Thyroid gland (tissue), 4 donors: Measurements from ENCODE around the gene JAKMIP2. TPM values are rescaled to one million over a fixed set of nuclear protein-coding genes. Genes with fewer than 3 reads are reported as not detected.

Source experiments
- DNase-seq, 2 donors: peaks; one replicate each; pipeline ENCODE4 v3.0.0-alpha.2; 2019
- H3K27ac ChIP-seq, 3 donors: fragments of 200-600 bp; sonication (generic); 1 replicate in 2 of 3; 2 replicates in 1 of 3; pipeline ENCODE4 v1.5.1; 2016 to 2019; ENCODE audit warnings: mild to moderate bottlenecking in 1 of 3, moderate library complexity in 1 of 3
- H3K27me3 ChIP-seq: fragments of 200-600 bp; sonication (generic); one replicate; pipeline ENCODE4 v1.5.1; 2019
- H3K36me3 ChIP-seq, 2 donors: fragments of 200-600 bp; sonication (generic); one replicate each; pipeline ENCODE4 v1.5.1; 2016 to 2019
- H3K4me1 ChIP-seq, 2 donors: fragments of 200-600 bp; sonication (generic); one replicate each; pipeline ENCODE4 v1.5.1; 2017 to 2019
- H3K4me3 ChIP-seq, 3 donors: fragments of 200-600 bp; sonication (generic); replicated peaks in 1 of 3; 1 replicate in 2 of 3; 2 replicates in 1 of 3; pipeline ENCODE4 v1.5.1; 2016; ENCODE audit warnings: mild to moderate bottlenecking in 1 of 3
- H3K9me3 ChIP-seq: fragments of 200-600 bp; sonication (generic); one replicate; pipeline ENCODE4 v1.5.1; 2017
- CTCF ChIP-seq, 6 experiments: fragments of 200-600 bp in 3 of 6; fragments of 450-650 bp in 3 of 6; sonication (generic) in 3 of 6; IDR thresholded peaks; one replicate each; pipeline ENCODE4 v1.5.1; 2016 to 2019; ENCODE audit warnings: antibody characterized with exemption in 6 of 6, mild to moderate bottlenecking in 2 of 6, inconsistent platforms in 1 of 6, moderate library complexity in 1 of 6
- POLR2A ChIP-seq, 2 donors: fragments of 450-650 bp; IDR thresholded peaks; one replicate each; pipeline ENCODE4 v1.6.1; 2017; ENCODE audit warnings: antibody characterized with exemption in 2 of 2, mild to moderate bottlenecking in 2 of 2, moderate library complexity in 1 of 2
- WGBS, 2 donors: methylation state at CpG; one replicate each; pipeline ENCODE4 v1.1.5; 2017; 5-methylcytosine and 5-hydroxymethylcytosine counted together
- intact Hi-C: fragments of 100-400 bp; cut with DNase I; formaldehyde crosslinking; loops from one replicate; pipeline ENCODE4 v1.15.1; 2023
- total RNA-seq, 4 donors: library from RNA; depleted of rRNA; stranded (reverse); fragments of >200 nt; gene quantifications; one replicate each; pipeline ENCODE4 v1.2.3, GENCODE V29; 2016

Gene JAKMIP2
- total RNA-seq, 4 donors from 2014 or later, result under 0.01 to 0.75 (median 0.38) TPM

GRCh38 chr5:147564124-147564486, 218.4 kb downstream of the JAKMIP2 start:
- H3K27me3 ChIP-seq, result no peaks in the 10 kb centered on the region
- no peak overlapping the region for H3K4me3 ChIP-seq
- H3K4me1 ChIP-seq, result no peaks in the 10 kb centered on the region
- no peaks in the 10 kb centered on the region for H3K9me3 ChIP-seq
- 74 to 79% methylated on average over 3 of the region's 3 CpGs for WGBS, 2 donors
- TF ChIP-seq POLR2A (IDR thresholded peaks at IDR 0.05) (no peak), CTCF (IDR thresholded peaks at IDR 0.05) (no peak)
- no peak overlapping the region for H3K27ac ChIP-seq
- DNase-seq, result no peak
- H3K36me3 ChIP-seq, result no peaks in the 10 kb centered on the region
- intact Hi-C loops, result loop anchor here (5.0 kb wide), 1 partner anchor 102 kb away; no protein-coding TSS in a partner anchor

GRCh38 chr5:147563466-147564123, 218.9 kb downstream of the JAKMIP2 start:
- H3K4me1 ChIP-seq, result no peaks in the 10 kb centered on the region
- DNase-seq, result no peak
- H3K27me3 ChIP-seq, result no peaks in the 10 kb centered on the region
- WGBS, 2 donors, result 92 to 100% methylated on average over 1 of the region's 1 CpG
- no peaks in the 10 kb centered on the region for H3K9me3 ChIP-seq
- no peak overlapping the region for H3K27ac ChIP-seq
- intact Hi-C loops, result loop anchor here (5.0 kb wide), 1 partner anchor 101 kb away; no protein-coding TSS in a partner anchor
- TF ChIP-seq POLR2A (IDR thresholded peaks at IDR 0.05), result no peak
- no peak for TF ChIP-seq CTCF (IDR thresholded peaks at IDR 0.05)
- H3K4me3 ChIP-seq, result no peak overlapping the region
- H3K36me3 ChIP-seq, result no peaks in the 10 kb centered on the region

GRCh38 chr5:147561435-147561834, 221.1 kb downstream of the JAKMIP2 start:
- whole genome bisulfite sequencing, 2 donors, result 86 to 95% methylated on average over 2 of the region's 2 CpGs
- no peaks in the 10 kb centered on the region for H3K36me3 ChIP-seq
- no peaks in the 10 kb centered on the region for H3K4me1 ChIP-seq
- DNase-seq, result no peak
- no peaks in the 10 kb centered on the region for H3K27me3 ChIP-seq
- H3K27ac ChIP-seq, result no peak overlapping the region
- H3K4me3 ChIP-seq, result no peak overlapping the region
- intact Hi-C loops, result loop anchor here (5.0 kb wide), 1 partner anchor 99 kb away; no protein-coding TSS in a partner anchor
- H3K9me3 ChIP-seq, result no peaks in the 10 kb centered on the region
- no peak for TF ChIP-seq POLR2A (IDR thresholded peaks at IDR 0.05)

GRCh38 chr5:147560718-147561331, 221.7 kb downstream of the JAKMIP2 start:
- H3K9me3 ChIP-seq, result no peaks in the 10 kb centered on the region
- DNase-seq, result no peak
- no peak overlapping the region for H3K27ac ChIP-seq
- H3K36me3 ChIP-seq, result no peaks in the 10 kb centered on the region
- intact Hi-C loops, result loop anchor here (5.0 kb wide), 1 partner anchor 99 kb away; no protein-coding TSS in a partner anchor
- H3K4me3 ChIP-seq, result no peak overlapping the region
- WGBS, 2 donors, result 69 to 93% methylated on average over 2 of the region's 2 CpGs
- H3K27me3 ChIP-seq, result no peaks in the 10 kb centered on the region
- TF ChIP-seq POLR2A (IDR thresholded peaks at IDR 0.05), result no peak
- TF ChIP-seq CTCF (IDR thresholded peaks at IDR 0.05), result no peak
- no peaks in the 10 kb centered on the region for H3K4me1 ChIP-seq

- Histone ChIP-seq H3K36me3 (no peaks in the 10 kb centered on the region), H3K4me1 (peaks cover under 1 to 4% of the 10 kb centered on the region in 2 donors), H3K4me3 (no peak overlapping the region), H3K27me3 (no peaks in the 10 kb centered on the region), H3K27ac (no peak overlapping the region), H3K9me3 (no peaks in the 10 kb centered on the region)
- intact Hi-C loops, result loop anchor here (5.0 kb wide), 2 partner anchors 97 to 107 kb away; no protein-coding TSS in a partner anchor
- DNase-seq, result no peak
- WGBS, 2 donors, result 50 to 59% methylated on average over 2 of the region's 2 CpGs
- TF ChIP-seq POLR2A (IDR thresholded peaks at IDR 0.05) (no peak), CTCF (IDR thresholded peaks at IDR 0.05) (no peak)
Measured at GRCh38 chr5:147559749-147560148, 222.8 kb downstream of the JAKMIP2 start.
